Muscle layer of duodenum (tissue), 2 donors: ENCODE data around the gene ZNF469.
A peak's percentile ranks its signal among the peaks of the same experiment; 100 is the strongest.

Experiments used
- H3K27ac ChIP-seq: one replicate; pipeline ENCODE4 v1.7.0; 2013; ENCODE audit warnings: mild to moderate bottlenecking, low read length
- H3K27me3 ChIP-seq: one replicate; pipeline ENCODE4 v1.7.0; 2013; ENCODE audit warnings: low read depth, mild to moderate bottlenecking, control low read depth, low read length
- H3K36me3 ChIP-seq, 2 donors: one replicate each; pipeline ENCODE4 v1.7.0; 2013; ENCODE audit warnings: low read length in 2 of 2, control low read depth in 1 of 2, mild to moderate bottlenecking in 1 of 2; ENCODE audit not compliant: insufficient read depth in 2 of 2, control insufficient read depth in 1 of 2
- H3K4me1 ChIP-seq, 2 donors: one replicate each; pipeline ENCODE4 v1.7.0; 2013; ENCODE audit warnings: low read length in 2 of 2, mild to moderate bottlenecking in 2 of 2, control low read depth in 1 of 2, moderate library complexity in 1 of 2; ENCODE audit not compliant: insufficient read depth in 2 of 2, control insufficient read depth in 1 of 2
- H3K4me3 ChIP-seq, 2 donors: one replicate each; pipeline ENCODE4 v1.7.0; 2013; ENCODE audit warnings: low read length in 2 of 2, low read depth in 1 of 2, mild to moderate bottlenecking in 1 of 2
- H3K9me3 ChIP-seq, 2 donors: one replicate each; pipeline ENCODE4 v1.7.0; 2013; ENCODE audit warnings: low read length in 2 of 2, control low read depth in 1 of 2, mild to moderate bottlenecking in 1 of 2; ENCODE audit not compliant: control insufficient read depth in 1 of 2
- donor health status: healthy.

ZNF469 gene

GRCh38 chr16:88400186-88400585, 17.4 kb downstream of the ZNF469 start:
- H3K36me3 ChIP-seq = no peaks in the 10 kb centered on the region
- no peaks in the 10 kb centered on the region for H3K9me3 ChIP-seq
- no peak overlapping the region for H3K4me3 ChIP-seq
- no peak overlapping the region for H3K27ac ChIP-seq
- no peaks in the 10 kb centered on the region for H3K27me3 ChIP-seq
- H3K4me1 ChIP-seq = no peaks in the 10 kb centered on the region

DNA sequence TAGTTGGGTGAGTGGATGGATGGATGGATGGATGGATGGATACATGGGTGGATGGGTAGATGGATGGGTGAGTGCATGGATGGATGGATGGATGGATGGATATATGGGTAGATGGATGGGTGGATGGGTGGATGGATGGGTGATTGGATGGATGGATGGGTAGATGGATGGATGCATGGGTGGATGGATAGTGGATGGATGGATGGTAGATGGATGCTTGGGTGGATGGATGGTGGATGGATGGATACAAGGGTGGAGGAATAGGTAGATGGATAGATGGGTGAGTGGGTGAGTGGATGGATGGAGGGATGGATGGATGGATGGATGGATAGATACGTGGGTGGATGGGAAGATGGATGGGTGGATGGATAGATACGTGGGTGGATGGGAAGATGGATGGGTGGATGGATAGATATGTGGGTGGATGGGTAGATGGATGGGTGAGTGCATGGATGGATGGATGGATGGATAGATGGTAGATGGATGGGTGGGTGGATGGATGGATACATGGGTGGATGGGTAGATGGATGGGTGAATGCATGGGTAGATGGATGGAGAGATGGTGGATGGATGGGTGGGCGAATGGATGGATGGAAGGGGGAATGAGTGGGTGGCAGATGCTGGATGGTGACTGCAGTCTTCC, 19.0 kb downstream of the ZNF469 start:
- no peaks in the 10 kb centered on the region for H3K27me3 ChIP-seq
- no peak overlapping the region for H3K27ac ChIP-seq
- H3K36me3 ChIP-seq = no peaks in the 10 kb centered on the region
- H3K4me3 ChIP-seq = no peak overlapping the region
- no peaks in the 10 kb centered on the region for H3K4me1 ChIP-seq
- no peaks in the 10 kb centered on the region for H3K9me3 ChIP-seq

- no peaks in the 10 kb centered on the region for H3K36me3 ChIP-seq
- H3K4me3 ChIP-seq = no peak overlapping the region
- no peaks in the 10 kb centered on the region for H3K27me3 ChIP-seq
- H3K9me3 ChIP-seq = no peaks in the 10 kb centered on the region
- H3K27ac ChIP-seq = no peak overlapping the region
- no peaks in the 10 kb centered on the region for H3K4me1 ChIP-seq
Measured at GRCh38 chr16:88402551-88403240, 19.9 kb downstream of the ZNF469 start.

DNA sequence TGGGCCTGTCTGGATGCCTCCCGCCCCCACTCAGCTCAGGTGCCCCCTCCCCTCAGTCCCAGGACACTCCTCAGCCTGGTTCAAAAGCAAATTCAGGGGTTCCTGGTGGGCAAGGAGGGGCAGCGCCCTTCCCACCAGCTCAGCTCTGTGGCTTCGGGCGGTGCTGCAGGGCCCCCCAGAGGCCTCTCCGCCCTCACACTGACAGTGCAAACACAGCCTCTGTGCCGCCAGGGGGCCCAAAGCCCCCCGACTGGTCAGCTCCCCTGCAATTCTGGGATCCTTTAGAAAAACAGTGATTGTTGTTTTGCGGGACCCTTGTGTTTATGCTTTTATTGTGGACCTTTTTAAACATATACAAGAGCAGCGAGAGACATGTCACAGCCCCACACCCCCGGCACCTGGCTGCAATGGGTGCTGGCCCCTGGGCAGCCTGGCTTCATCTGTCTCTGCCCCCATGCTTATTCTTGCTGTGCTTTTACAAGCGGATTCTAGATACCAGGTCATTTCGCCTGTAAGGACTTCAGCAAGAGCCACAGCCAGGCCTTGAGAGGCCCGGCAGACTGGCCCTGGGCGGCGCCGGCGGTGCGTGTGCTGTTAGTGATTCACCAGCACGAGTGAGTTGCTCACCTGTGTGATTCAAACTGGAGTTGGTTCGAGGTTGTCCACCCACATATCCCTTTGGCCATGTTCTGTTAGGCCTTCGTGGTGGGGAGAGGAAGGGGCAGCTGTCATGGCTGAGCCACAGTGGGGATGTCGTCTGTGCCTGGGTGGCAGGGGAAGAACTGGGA, 21.2 kb downstream of the ZNF469 start:
- no peak overlapping the region for H3K27ac ChIP-seq
- no peaks in the 10 kb centered on the region for H3K27me3 ChIP-seq
- H3K36me3 ChIP-seq = no peaks in the 10 kb centered on the region
- no peak overlapping the region for H3K4me3 ChIP-seq
- no peaks in the 10 kb centered on the region for H3K4me1 ChIP-seq
- H3K9me3 ChIP-seq = no peaks in the 10 kb centered on the region

GRCh38 chr16:88404769-88405168, 22.0 kb downstream of the ZNF469 start:
- Histone ChIP-seq H3K9me3 (no peaks in the 10 kb centered on the region), H3K36me3 (no peaks in the 10 kb centered on the region), H3K27me3 (no peaks in the 10 kb centered on the region), H3K27ac (no peak overlapping the region), H3K4me1 (no peaks in the 10 kb centered on the region), H3K4me3 (no peak overlapping the region)

- Histone ChIP-seq H3K4me1 (no peaks in the 10 kb centered on the region), H3K4me3 (peak overlapping the region in 1 of 2 donors; percentile 17), H3K27ac (no peak overlapping the region), H3K9me3 (no peaks in the 10 kb centered on the region), H3K36me3 (no peaks in the 10 kb centered on the region), H3K27me3 (no peaks in the 10 kb centered on the region)
Measured at GRCh38 chr16:88405216-88406060, 22.7 kb downstream of the ZNF469 start.

GRCh38 chr16:88406096-88407041, 23.6 kb downstream of the ZNF469 start:
- Histone ChIP-seq H3K9me3 (no peaks in the 10 kb centered on the region), H3K27me3 (no peaks in the 10 kb centered on the region), H3K36me3 (no peaks in the 10 kb centered on the region), H3K4me3 (peak overlapping the region in 1 of 2 donors; percentile 17), H3K27ac (no peak overlapping the region), H3K4me1 (no peaks in the 10 kb centered on the region)

DNA sequence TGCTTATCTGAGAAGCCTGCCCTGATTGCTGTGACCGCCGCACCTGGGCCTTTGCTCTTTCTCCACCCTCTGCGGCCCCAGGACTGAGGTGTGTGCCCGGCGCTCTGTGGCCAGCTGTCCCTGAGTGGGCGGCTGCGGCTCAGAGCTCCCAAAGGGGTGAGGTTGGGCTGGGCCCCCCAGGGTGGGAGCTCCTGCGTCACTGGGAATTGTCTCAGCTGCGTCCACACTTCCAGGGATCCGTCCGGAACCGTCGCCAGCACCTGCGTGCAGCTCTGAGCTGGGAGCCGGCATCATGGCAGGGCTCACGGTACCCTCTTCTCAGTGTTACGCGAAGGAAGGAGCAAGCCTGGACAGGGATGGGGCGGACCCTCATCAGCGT, 24.3 kb downstream of the ZNF469 start:
- no peaks in the 10 kb centered on the region for H3K9me3 ChIP-seq

GRCh38 chr16:88407807-88408206, 25.0 kb downstream of the ZNF469 start:
- Histone ChIP-seq H3K27me3 (no peaks in the 10 kb centered on the region), H3K4me1 (no peaks in the 10 kb centered on the region), H3K4me3 (no peak overlapping the region), H3K9me3 (no peaks in the 10 kb centered on the region), H3K27ac (no peak overlapping the region), H3K36me3 (no peaks in the 10 kb centered on the region)

More for the DNA sequence above, 24.3 kb downstream of the ZNF469 start:
- Histone ChIP-seq H3K27me3 (no peaks in the 10 kb centered on the region), H3K27ac (no peak overlapping the region), H3K36me3 (no peaks in the 10 kb centered on the region), H3K4me3 (no peak overlapping the region), H3K4me1 (no peaks in the 10 kb centered on the region)

DNA sequence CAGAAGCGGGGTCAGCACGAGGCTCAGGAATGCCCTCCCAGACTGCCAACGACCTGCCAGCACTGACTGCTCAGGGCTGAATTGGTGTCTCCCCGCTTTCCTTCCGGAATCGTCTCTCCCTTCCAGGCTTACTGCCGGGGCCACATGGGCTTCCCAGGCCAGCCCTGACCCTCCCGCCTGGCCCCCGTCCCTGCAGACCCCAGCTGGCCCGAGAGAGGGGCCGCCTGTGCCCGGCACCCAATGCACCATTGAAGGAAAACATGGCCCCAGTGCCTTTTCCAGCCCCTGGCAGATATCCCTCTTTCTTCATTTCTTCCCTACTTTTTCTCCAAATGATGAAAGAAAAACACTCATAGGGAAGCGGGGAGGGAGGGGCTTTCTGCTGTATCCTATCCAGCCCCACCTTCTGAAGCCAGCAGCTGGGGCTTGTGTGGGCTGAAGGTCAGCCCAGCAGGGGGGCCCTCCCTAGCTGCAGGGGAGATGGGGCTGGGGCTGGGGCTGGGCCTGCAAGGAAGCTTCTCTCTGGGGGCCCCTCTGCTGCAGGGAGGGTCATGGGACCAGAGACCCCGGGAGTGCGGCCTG, 25.9 kb downstream of the ZNF469 start:
- Histone ChIP-seq H3K27ac (no peak overlapping the region), H3K4me3 (no peak overlapping the region), H3K4me1 (no peaks in the 10 kb centered on the region), H3K36me3 (no peaks in the 10 kb centered on the region), H3K27me3 (no peaks in the 10 kb centered on the region), H3K9me3 (no peaks in the 10 kb centered on the region)
